Measurements from ENCODE around the gene SYT7.
A peak's percentile ranks its signal among the peaks of the same experiment; 100 is the strongest.

The SYT7 gene

GRCh38 chr11:61581931-61582330 is 1.1 kb upstream of the SYT7 start:
- H3K4me1 ChIP-seq (ENCODE audit: control insufficient read depth, insufficient read depth, low read length, poor library complexity, severe bottlenecking), result peaks cover 12% of the 10 kb centered on the region
- WGBS, 2 experiments (ENCODE audit: insufficient coverage in 2 of 2), result 57% methylated on average over 1 to 2 of the region's 2 CpGs
- no peaks in the 10 kb centered on the region for H3K36me3 ChIP-seq (ENCODE audit: control insufficient read depth, insufficient read depth, low read length)
- no peak overlapping the region for H3K27ac ChIP-seq (ENCODE audit: low read depth, low read length, severe bottlenecking)
- H3K9me3 ChIP-seq (ENCODE audit: control insufficient read depth, low read length), result no peaks in the 10 kb centered on the region
- H3K4me3 ChIP-seq (ENCODE audit: extremely low read depth, insufficient read depth, low read length, poor library complexity, severe bottlenecking), result no peak overlapping the region

GRCh38 chr11:61580271-61580888 is 496 bp downstream of the SYT7 start:
- Histone ChIP-seq H3K4me1 (ENCODE audit: control insufficient read depth, insufficient read depth, low read length, poor library complexity, severe bottlenecking) (peaks cover 8% of the 10 kb centered on the region), H3K9me3 (ENCODE audit: control insufficient read depth, low read length) (no peaks in the 10 kb centered on the region), H3K4me3 (ENCODE audit: extremely low read depth, insufficient read depth, low read length, poor library complexity, severe bottlenecking) (peak overlapping the region; percentile 26), H3K27ac (ENCODE audit: low read depth, low read length, severe bottlenecking) (no peak overlapping the region), H3K36me3 (ENCODE audit: control insufficient read depth, insufficient read depth, low read length) (no peaks in the 10 kb centered on the region)
- 2 to 4% methylated on average over 24 to 58 of the region's 60 CpGs for WGBS, 2 experiments (ENCODE audit: insufficient coverage in 2 of 2)

- no peaks in the 10 kb centered on the region for H3K9me3 ChIP-seq (ENCODE audit: control insufficient read depth, low read length)
- no peak overlapping the region for H3K27ac ChIP-seq (ENCODE audit: low read depth, low read length, severe bottlenecking)
- no peak overlapping the region for H3K4me3 ChIP-seq (ENCODE audit: extremely low read depth, insufficient read depth, low read length, poor library complexity, severe bottlenecking)
- H3K36me3 ChIP-seq (ENCODE audit: control insufficient read depth, insufficient read depth, low read length), result no peaks in the 10 kb centered on the region
- H3K4me1 ChIP-seq (ENCODE audit: control insufficient read depth, insufficient read depth, low read length, poor library complexity, severe bottlenecking), result peaks cover 8% of the 10 kb centered on the region
- 14 to 22% methylated on average over 7 to 10 of the region's 14 CpGs for WGBS, 2 experiments (ENCODE audit: insufficient coverage in 2 of 2)
These were observed 1.1 kb downstream of the SYT7 start for GRCh38 chr11:61579676-61580270.

GRCh38 chr11:61578819-61579675 is 1.8 kb downstream of the SYT7 start:
- no peak overlapping the region for H3K27ac ChIP-seq (ENCODE audit: low read depth, low read length, severe bottlenecking)
- 69 to 76% methylated on average over 7 to 12 of the region's 15 CpGs for WGBS, 2 experiments (ENCODE audit: insufficient coverage in 2 of 2)
- H3K36me3 ChIP-seq (ENCODE audit: control insufficient read depth, insufficient read depth, low read length), result no peaks in the 10 kb centered on the region

GRCh38 chr11:61577383-61578118 is 3.3 kb downstream of the SYT7 start:
- Histone ChIP-seq H3K9me3 (ENCODE audit: control insufficient read depth, low read length) (no peaks in the 10 kb centered on the region), H3K4me3 (ENCODE audit: extremely low read depth, insufficient read depth, low read length, poor library complexity, severe bottlenecking) (no peak overlapping the region), H3K27ac (ENCODE audit: low read depth, low read length, severe bottlenecking) (no peak overlapping the region), H3K36me3 (ENCODE audit: control insufficient read depth, insufficient read depth, low read length) (no peaks in the 10 kb centered on the region), H3K4me1 (ENCODE audit: control insufficient read depth, insufficient read depth, low read length, poor library complexity, severe bottlenecking) (peaks cover 8% of the 10 kb centered on the region)
- WGBS, 2 experiments (ENCODE audit: insufficient coverage in 2 of 2), result 68 to 75% methylated on average over 4 to 5 of the region's 7 CpGs

More at GRCh38 chr11:61578819-61579675, 1.8 kb downstream of the SYT7 start:
- no peak overlapping the region for H3K4me3 ChIP-seq (ENCODE audit: extremely low read depth, insufficient read depth, low read length, poor library complexity, severe bottlenecking)
- H3K4me1 ChIP-seq (ENCODE audit: control insufficient read depth, insufficient read depth, low read length, poor library complexity, severe bottlenecking), result peaks cover 8% of the 10 kb centered on the region
- H3K9me3 ChIP-seq (ENCODE audit: control insufficient read depth, low read length), result no peaks in the 10 kb centered on the region

- no peak overlapping the region for H3K27ac ChIP-seq (ENCODE audit: low read depth, low read length, severe bottlenecking)
- H3K36me3 ChIP-seq (ENCODE audit: control insufficient read depth, insufficient read depth, low read length), result no peaks in the 10 kb centered on the region
- 79 to 81% methylated on average over 11 to 16 of the region's 20 CpGs for WGBS, 2 experiments (ENCODE audit: insufficient coverage in 2 of 2)
- no peak overlapping the region for H3K4me3 ChIP-seq (ENCODE audit: extremely low read depth, insufficient read depth, low read length, poor library complexity, severe bottlenecking)
- no peaks in the 10 kb centered on the region for H3K9me3 ChIP-seq (ENCODE audit: control insufficient read depth, low read length)
- peaks cover 8% of the 10 kb centered on the region for H3K4me1 ChIP-seq (ENCODE audit: control insufficient read depth, insufficient read depth, low read length, poor library complexity, severe bottlenecking)
These were observed 4.7 kb downstream of the SYT7 start for GRCh38 chr11:61575886-61576861.

- Histone ChIP-seq H3K4me1 (ENCODE audit: control insufficient read depth, insufficient read depth, low read length, poor library complexity, severe bottlenecking) (peaks cover 1% of the 10 kb centered on the region), H3K4me3 (ENCODE audit: extremely low read depth, insufficient read depth, low read length, poor library complexity, severe bottlenecking) (no peak overlapping the region), H3K27ac (ENCODE audit: low read depth, low read length, severe bottlenecking) (no peak overlapping the region), H3K36me3 (ENCODE audit: control insufficient read depth, insufficient read depth, low read length) (no peaks in the 10 kb centered on the region), H3K9me3 (ENCODE audit: control insufficient read depth, low read length) (no peaks in the 10 kb centered on the region)
- 85 to 86% methylated on average over 12 to 14 of the region's 14 CpGs for WGBS, 2 experiments (ENCODE audit: insufficient coverage in 2 of 2)
These were observed 6.3 kb downstream of the SYT7 start for GRCh38 chr11:61574611-61575010.

- Histone ChIP-seq H3K4me3 (ENCODE audit: extremely low read depth, insufficient read depth, low read length, poor library complexity, severe bottlenecking) (no peak overlapping the region), H3K27ac (ENCODE audit: low read depth, low read length, severe bottlenecking) (no peak overlapping the region), H3K4me1 (ENCODE audit: control insufficient read depth, insufficient read depth, low read length, poor library complexity, severe bottlenecking) (peaks cover 2% of the 10 kb centered on the region), H3K9me3 (ENCODE audit: control insufficient read depth, low read length) (no peaks in the 10 kb centered on the region), H3K36me3 (ENCODE audit: control insufficient read depth, insufficient read depth, low read length) (no peaks in the 10 kb centered on the region)
- WGBS, 2 experiments (ENCODE audit: insufficient coverage in 2 of 2), result 40 to 79% methylated on average over 1 to 4 of the region's 5 CpGs
These were observed 8.0 kb downstream of the SYT7 start for GRCh38 chr11:61572913-61573312.

- Histone ChIP-seq H3K4me1 (ENCODE audit: control insufficient read depth, insufficient read depth, low read length, poor library complexity, severe bottlenecking) (peaks cover 4% of the 10 kb centered on the region), H3K36me3 (ENCODE audit: control insufficient read depth, insufficient read depth, low read length) (no peaks in the 10 kb centered on the region), H3K9me3 (ENCODE audit: control insufficient read depth, low read length) (no peaks in the 10 kb centered on the region), H3K4me3 (ENCODE audit: extremely low read depth, insufficient read depth, low read length, poor library complexity, severe bottlenecking) (no peak overlapping the region), H3K27ac (ENCODE audit: low read depth, low read length, severe bottlenecking) (no peak overlapping the region)
- 50% methylated on average over 1 of the region's 3 CpGs; no CpG with 5 or more reads in 1 of the 2 experiments for WGBS, 2 experiments (ENCODE audit: insufficient coverage in 2 of 2)
These were observed 9.0 kb downstream of the SYT7 start for GRCh38 chr11:61571869-61572268.
